ENCODE data around the gene ZBTB7A.

The ZBTB7A gene

DNA sequence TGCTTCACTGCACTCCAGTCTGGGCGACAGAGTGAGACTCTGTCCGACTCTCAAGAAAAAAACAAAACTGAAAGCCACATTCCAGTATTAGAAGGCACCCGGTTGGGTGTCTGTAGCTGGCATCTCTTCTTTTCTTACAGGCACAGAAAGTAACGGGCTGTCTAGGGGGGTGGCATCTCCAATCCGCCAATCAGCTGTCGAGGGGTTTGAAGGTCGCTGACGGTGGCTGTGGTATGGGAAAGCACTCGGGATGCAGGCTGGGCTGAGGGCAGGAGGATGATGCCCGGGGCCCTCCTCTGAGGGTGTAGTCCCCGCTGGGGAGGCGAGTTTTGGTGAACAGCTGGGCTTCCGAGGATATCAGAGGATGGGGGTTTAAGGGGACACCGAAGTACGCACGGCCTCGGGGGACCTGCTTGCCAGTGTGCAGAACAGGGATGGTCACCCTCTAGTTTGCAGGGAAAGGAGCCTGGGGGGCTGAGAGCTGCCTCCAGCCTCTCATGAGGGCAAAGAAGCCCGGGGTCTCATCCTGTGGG is 27.0 kb upstream of the ZBTB7A start:
- no peak for DNase-seq

DNA sequence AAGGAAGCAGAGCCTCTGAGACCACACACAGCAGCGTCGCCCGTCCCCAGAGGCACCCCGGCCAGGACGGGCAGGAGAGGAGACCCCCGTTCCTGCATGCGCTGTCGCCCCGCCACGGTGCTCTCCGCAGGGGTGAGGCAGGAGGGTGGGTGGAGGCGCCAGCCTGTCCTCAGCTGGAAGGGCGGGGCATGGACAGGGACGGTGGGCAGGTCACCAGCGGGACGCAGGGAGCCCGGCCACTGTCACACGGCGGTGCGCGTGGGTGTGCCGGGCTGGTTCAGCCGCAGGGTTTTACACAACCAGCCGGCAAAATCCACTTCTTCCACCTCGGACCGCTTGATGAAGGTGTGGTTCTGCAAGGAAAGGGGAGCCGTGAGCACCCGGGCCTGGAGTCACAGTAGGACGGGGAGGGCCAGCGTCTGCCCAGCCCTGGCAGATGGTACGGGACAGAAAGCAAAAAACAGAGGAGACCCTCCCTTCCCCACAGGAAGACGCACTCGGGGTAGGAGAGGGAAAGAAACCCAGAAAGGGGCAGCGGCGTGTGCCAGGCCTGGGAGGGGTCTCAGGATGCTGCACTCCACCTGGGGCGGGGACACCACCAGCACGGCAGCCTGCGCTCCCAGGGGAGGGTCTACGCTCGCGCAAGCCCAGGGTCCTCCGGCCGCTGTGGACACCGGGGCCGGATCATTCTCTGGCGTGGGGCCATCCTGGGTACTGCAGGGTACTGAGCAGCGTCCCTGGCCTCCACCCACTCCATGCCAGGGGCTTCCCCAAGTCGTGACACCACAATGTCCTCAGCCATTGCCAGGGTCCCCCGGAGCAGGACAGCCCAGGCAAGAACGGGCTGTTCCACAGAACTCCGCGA is 23.9 kb upstream of the ZBTB7A start:
- no peak for DNase-seq

DNA sequence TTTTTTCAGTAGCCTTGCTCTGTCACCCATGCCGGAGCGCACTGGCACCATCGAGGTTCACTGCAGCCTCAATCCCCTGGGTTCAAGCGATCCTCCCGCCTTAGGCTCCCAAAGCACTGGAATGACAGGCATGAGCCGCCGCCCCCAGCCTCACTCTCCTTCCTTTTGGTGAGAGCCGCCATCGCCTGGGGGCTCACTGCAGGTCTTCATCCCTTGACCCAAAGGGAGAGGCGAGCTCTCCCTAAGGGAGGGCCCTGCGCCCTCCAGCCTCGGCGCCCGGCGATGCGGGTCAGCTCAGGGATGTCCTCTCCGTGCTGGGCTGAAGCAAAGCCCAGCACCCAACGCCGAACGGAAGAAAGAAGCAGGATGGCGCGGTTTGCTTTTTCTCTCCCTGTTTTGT is 23.2 kb upstream of the ZBTB7A start:
- DNase-seq, result no peak

DNA sequence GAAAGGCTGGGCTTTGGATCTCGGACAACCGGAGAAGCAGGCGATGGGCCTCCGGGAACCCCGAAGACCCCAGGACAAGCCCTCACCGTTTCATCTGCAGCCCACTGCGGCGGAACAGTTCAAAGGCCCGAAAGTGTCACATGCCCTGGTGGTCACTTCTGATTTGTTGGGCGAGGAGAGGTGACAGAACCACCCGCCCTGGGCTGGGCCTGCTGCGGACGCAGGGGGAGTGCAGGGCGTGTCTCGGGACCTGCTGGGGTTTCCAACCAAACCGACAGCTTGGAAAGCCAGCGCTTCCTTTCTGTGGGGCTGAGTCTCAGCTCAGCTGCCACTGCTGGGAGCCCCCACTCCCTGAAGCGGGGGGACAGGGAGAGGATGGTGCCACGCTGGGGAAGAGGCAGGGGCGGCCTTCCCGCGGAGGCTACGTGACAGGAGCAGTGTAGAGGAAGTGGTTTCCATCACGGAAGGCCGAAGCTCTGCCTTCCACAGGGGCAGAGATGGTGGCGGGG is 22.8 kb upstream of the ZBTB7A start:
- DNase-seq, result no peak

DNA sequence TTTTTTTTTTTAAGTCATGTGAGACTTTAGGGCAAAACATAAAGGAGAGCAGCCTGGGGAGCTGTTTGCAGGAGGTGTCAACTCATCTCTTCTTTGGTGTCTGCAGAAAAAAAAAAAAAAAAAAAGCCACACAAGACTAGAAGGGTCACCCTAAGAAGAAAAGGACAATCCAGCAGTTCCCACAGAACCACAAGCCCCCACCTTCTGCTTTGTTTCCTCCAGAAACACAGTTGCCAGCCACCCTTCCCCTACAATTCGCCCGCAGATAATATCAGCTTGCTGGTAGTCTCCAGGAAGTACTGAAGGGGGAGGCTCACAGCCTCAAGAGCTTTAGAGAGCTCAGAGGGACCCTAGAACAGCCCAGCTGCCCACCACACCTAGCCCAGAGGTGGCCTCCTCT is 22.3 kb upstream of the ZBTB7A start:
- no peak for DNase-seq

DNA sequence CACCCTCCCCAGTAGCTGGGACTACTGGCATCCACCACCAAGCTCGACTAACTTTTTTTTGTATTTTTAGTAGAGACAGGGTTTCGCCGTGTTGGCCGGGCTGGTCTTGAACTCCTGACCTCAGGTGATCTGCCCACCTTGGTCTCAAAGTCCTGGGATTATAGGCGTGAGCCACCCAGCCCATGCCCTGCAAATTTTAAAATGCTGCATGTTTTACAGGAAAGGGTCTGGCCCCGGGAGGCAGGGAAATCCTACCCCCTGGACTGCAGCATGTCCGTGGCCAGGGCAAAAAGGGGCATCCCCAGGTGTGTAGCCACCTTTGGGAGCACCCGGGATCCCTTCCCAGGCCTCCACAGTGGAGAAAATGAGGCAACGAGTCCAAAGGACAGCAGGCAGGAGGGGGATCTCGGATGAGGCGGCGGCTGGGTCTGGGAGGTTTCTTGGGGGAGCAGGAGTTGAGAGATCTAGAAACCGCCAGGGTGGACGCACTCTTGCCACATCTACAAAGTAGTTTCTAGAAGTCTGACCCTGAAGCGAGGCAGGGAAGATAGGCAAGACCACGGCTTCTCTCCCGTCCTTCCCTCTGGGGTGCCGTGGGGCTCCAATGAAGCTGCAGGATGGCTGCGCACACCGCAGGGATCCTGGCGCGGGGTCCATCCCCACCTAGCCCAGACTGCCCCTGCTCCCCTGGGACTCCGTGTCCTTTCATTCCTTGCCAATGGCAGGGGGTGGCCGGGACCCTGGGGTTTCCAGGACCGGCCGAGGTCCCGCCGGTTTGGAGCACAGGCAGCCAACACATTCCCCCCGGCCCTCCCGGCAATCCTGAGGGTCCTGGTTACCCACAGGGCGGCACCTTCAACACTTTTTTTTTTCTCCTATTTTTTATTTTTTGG is 21.3 kb upstream of the ZBTB7A start:
- no peak for DNase-seq

DNA sequence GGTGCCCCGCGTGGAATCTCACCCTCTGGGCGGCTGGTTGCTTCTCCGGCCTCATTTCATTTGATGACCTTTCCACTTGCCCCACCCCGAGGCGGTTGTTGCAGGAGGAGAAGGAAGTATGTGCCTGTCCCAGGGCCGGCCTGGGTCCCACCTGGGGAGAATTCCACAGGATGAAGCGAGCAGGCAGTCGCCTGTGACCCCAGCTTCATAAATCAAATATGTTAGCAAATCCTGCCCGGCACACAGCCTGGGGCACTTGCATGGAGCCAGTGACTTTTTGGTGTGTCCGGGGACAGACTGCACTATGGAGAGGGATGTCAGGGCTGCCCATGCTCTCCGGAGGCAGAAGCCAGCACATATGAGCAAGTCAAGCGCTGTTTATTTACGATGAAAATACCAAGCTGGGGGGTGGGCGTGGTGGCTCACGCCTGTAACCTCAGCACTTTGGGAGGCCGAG is 19.7 kb upstream of the ZBTB7A start:
- no peak for DNase-seq

DNA sequence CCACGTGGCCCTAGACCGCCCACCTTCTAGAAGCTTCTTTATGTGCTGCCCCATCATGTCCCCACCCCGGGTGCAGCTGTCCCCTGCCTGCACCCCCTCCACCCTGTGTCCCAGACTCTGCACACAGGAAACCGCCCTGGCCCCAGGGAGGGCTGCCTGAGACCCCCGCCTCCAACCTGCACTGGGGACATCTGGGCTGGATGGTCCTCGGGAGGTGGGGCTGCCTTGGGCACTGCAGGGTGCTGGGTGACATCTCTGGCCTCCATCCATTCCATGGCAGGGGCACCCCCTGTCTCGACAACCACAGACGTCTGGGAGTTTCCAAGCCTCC is 17.8 kb upstream of the ZBTB7A start:
- DNase-seq, result no peak

DNA sequence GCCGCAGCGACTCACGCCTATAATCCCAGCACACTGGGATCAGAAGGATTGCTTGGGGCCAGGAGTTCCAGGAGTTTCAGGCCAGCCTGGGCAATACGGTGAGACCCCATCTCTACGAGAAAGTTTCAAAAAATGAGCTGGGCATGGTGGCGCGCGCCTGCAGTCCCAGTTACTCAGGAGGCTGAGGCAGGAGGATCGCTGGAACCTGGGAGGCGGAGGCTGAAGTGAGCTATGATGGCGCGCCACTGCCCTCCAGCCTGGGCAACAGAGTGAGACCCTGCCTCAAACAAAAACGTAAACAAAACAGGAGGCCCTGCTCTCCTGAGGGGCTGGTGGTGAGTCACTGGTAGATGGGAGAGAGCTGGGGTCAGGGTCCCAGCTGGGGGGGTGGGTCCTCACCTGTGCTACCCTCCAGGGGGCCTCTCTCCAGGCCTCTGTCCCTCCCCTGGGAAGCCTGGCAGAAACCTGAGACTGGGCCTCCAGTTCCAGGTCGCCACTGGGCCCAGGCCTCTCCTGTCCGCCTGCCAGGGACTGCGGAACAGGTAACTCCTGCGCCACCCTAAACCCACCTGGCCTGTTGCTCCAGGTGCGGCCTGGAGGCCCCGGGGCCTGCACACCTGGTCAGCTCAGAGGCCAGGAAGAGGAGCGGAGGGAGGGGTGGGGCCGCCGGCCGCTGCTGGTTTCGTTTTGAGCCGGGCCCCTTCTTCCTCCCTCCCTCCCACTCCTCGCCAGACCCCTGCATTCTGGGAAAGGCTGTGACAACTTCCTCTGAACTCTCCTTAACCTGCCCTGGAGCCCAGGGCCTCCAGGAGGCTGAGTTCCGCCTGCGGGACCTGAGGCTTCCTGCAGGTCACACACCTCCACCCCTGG is 17.2 kb upstream of the ZBTB7A start:
- no peak for DNase-seq

DNA sequence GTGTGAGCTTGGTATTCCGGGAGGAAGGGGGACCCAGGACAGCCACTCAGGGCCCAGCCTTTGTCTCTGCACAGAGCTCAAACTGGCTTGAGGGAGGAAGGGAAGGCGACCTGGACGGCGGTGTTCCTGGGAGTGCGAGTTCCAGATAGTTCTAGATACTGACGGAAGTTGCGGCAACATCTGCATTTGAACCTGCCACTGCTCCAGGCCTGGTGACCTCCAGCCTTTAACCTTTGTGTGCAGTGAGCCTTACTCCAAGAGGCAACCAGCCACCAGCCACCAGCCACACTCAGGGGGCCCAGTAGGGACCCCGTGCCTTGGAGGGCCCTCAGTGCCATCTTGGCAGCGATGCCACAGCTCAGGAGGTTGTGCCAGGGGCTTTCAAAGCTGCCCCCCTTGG is 15.5 kb upstream of the ZBTB7A start:
- no peak for DNase-seq

DNA sequence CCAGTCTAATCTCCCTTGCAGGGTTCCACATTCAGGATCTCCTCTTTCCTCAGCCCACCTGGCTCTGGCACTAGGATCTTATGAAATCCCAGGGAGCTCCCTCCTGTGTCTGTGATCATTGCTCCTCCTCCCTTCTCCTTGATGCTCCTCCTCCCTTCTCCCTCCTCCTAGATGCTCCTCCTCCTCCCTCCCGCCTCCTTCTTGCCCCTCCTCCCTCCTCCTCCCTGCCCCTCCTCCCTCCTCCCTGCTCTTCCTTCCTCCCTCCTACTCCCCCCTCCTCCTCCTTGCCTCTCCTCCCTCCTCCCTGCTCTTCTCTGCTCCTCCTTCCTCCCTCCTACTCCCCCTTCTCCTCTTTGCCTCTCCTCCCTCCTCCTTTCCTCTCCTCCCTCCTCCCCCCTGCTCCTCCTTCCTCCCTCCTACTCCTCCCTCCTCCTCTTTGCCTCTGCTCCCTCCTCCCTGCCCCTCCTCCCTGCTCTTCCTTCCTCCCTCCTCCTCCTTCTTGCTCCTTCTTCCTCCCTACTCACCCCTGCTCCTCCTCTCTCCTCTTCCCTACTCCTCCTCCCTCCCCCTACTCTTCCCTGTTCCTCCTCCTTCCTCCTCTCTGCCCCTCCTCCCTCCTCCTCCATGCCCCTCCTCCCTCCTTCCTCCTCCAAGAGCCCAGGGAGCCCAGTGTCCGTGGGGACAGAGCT is 14.9 kb upstream of the ZBTB7A start:
- no peak for DNase-seq

DNA sequence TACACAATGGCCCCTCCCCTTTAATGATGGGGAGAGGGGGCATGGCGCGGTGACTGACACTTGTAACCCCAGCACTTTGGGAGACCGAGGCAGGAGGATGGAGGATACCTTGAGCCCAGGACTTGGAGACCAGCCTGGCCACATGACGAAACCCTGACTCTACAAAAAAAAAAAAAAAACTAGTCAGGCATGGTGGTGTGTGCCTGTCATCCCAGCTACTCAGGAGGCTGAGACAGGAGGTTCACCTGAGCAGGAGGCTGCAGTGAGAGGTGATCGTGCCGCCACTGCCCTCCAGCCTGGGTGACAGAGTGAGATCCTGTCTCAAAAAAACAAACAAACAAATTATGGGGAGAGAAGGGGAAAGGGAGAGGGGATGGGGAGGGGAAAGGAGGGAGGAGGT is 13.8 kb upstream of the ZBTB7A start:
- no peak for DNase-seq

DNA sequence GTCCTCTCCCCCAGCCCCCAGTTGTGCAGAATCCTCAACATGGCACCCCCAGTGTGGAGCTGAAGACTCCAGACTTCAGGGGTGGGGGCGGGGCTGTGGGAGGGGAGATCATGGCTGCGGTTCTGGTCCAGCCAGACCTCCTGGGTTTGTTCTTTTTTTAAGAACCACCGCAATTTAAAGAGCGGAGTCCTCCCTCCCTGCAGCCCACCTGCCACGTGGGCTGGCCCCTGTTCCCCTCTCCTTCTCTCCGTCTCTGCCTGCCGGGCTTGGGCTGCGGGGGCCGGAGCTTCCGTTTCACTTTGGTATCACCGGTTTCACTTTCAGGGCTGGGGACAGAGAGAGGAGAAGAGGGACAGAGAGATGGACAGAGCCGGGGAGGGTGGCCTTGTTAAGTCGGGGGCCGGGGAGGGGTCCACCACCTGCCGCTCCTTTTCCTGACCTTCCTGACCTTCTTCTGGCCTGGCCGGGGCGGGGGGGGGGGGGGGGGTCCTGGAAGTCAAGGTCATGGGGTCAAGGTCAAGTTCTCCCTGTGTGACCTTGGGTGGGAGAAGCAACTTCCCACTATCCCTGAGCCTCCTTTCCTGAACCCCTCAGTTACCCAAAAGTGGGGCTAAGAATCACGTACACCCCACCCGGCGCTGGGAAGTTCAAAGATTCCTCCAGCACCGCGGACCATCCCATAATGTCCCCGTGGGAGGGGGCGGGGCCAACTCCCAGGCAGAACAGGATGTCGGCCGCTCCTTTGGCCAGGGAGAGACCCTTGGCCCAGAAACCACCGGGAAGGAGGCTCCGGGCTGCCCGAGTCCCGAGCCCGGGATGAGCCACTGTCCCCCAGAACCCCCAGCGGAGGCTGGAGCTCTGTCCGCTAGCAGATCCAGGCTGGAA is 11.3 kb upstream of the ZBTB7A start:
- no peak for DNase-seq

DNA sequence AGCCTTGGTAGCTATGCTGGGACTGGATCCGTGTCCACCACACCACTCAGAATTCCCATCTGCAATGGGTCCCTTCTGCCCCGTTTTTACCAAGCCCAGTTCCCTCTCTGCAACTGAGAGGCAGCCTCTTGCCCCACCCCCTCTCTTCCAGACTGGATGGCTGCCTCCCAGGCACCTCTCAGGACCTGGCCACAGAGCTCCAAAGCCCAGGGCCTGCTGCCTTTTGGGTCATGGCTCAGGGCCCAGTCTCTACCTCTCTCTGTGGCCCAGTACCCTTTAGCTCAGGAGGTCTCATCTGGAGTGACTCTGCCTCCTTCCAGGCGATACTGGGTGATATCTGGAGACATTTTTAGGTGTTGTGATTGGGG is 10.3 kb upstream of the ZBTB7A start:
- no peak for DNase-seq

DNA sequence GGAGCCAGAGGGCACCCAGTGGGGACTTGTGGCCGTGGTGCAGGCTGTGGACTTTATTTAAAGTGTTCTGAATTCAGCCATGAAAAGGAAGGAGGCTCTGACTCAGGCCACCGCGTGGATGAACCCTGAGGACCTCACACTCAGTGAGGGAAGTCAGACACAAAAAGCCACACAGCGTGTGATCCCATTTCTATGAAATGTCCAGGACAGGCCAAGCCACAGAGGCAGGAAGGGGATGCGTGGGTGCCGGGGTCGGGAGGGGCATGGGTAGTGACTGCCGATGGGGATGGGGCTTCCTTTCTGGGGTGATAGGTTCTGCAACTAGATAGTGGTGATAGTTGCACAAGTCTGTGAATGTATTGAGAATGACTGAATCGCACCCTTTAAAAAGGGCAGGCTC is 8.7 kb upstream of the ZBTB7A start:
- DNase-seq, result no peak

DNA sequence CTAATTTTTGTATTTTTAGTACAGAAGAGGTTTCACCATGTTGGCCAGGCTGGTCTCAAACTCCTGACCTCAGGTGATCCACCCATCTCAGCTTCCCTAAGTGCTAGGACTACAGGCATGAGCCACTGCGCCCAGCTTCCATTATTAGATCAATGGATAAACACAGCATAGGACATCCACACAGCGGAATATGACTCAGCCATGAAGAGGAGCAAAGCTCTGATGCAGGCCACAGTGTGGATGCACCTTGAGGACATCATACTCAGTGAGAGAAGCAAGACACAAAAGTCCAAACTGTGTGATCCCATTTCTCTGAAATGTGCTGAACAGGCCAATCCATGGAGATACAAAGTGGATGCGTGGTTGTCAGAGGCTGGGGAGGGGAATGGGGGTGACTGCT is 4.9 kb upstream of the ZBTB7A start:
- no peak for DNase-seq

DNA sequence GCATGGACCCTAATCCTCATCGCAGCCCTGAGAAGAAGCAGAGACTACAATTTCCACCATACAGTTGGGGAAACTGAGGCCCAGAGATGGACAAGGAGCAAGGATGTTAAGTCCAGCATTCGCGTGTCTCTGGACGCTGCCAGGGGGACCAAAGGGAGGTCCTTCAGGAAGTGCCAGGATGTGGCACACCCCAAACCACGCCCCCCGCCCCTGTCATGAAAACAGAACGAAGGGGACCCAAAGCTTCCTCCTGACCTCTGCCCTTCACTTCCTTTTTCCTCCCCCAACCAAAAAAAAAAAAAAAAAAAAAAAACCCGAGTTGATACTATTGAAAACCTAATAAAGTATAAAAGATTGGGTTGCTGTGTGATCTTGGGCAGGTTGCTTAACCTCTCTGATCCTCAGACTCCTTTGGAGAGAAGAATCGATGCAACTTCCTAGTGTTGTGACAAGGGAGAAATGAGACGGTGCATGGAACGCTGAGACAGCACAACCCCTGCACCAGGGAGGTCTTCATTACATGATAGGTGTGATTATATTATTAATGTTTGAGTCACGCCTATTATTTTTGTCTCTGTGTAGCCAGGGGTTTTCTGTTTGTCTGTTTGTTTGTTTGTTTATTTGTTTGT is 2.7 kb upstream of the ZBTB7A start:
- no peak for DNase-seq

DNA sequence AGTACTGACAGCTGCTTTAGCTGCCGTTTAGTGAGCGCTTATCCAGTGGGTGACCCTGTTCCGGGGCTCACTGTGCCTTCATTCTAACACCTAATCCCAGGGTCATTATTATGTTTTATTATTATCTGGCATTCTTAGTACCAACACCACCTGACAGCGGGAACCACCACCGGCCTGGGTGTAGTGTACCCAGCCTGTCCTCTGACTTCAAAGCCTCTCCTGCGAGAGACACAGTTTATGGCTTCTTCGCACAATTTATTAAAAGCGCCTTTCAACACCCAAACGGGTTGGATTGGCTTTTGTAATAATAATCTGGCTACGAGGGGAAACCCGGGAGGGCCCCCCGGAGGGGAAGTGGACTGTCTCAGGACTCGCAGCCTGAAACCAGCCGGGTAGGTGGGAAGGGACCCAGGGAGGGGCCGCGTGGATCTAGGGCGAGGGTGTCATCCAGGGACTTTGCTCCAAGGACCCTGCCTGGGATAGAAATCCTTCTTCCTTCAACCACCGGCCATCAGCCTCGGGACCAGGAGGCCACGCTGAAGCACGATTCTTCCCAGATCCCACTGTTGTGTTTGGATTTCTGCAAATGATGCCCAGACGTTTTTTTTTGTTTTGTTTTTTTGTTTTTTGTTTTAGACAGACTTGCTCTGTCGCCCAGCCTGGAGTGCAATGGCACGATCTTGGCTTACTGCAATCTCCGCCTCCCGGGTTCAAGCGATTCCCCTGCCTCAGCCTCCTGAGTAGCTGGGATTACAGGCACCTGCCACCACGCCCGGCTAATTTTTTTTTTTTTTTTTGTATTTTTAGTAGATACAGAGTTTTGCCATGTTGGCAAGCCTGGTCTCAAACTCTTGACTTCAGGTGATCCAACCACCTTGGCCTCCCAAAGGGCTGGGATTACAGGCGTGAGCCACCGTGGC is 1.6 kb upstream of the ZBTB7A start:
- no peak for DNase-seq

DNA sequence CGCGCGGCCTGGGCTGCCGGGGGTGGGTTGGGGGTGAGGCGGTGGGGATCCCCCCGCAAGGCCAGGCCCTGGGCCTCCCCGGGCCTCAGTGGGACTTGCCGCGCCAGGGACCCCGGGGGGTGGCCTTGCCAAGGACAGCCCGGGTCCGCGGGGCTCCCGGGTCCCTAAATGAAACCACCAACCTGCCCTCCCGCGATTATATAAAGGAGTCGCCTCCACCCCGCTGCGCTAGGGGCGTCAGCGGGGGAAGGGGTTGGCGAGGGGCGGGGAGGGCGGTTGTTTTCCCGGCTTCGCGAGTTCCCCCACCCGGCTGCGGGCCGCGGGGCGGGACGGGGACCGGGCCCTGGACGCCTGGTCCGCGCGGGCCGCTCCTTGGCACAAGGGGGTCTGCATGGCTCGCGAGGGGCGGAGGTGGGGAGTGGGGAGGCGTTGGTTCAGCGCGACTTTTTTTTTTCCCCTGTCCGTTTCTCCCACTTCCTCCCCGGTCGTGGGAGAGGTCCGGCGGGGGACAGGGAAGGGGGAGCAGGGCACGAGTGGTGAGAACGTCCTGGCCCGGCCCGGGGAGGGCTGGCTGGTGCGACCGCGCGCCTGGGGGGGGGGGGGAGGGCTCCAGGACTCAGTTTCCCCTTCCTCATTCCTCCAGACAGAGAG is 822 bp upstream of the ZBTB7A start:
- no peak for DNase-seq

Data from NCI-H1092 (cell line).